ENCODE measurements around the gene SNCG. TPM values are rescaled to one million over a fixed set of nuclear protein-coding genes. Genes with fewer than 3 reads are reported as not detected.

Gene SNCG
- polyA plus RNA-seq, 1 donor from 2014 or later = 6.1 TPM

DNA sequence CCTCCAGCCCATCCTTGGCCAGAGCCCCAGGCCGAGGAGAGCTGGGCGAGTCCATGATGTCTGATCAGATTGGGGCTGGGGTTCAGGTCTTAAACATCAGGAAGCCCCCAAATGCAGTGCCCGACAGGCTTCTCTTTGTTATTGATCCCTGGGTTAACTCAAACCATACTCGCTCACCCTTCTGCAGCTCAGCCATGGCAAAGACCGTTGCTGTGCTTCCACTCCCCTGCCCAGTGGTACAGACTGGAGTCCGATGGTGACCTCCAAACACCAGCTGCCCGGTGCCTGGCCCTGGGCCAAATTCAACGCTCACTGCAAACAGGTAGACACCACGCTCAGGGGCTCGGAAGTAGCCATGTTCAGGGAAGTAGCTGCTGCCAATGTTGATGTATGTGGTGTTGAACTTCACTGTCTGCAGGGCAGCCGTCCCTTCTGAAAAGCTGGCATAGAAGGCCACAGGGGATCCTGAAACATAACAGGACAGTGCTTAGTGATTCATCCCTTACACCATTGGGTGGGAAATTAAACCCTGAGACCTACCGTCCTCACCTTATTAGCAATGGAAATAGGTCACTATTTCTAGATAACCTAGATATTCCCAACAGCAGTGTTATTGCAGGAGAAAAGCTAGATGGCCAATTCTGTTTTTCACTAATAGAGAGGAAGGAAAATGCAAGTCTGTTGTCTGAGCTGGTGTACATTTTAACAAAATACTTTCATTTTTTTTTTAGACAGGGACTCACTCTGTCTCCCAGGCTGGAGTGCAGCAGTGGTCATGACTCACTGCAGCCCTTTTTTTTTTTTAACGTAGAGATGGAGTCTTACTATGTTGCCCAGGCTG lies 21.5 kb upstream of the SNCG start:
- Histone ChIP-seq H2AFZ (ENCODE audit: low read depth, low read length) (no peak overlapping the region), H3K9me3 (ENCODE audit: low read length) (no peaks in the 10 kb centered on the region), H3K36me3 (ENCODE audit: insufficient read depth, low read length) (no peaks in the 10 kb centered on the region), H3K27ac (ENCODE audit: low read length) (no peak overlapping the region), H4K20me1 (ENCODE audit: insufficient read depth) (no peaks in the 10 kb centered on the region), H3F3A (ENCODE audit: insufficient read depth, low read length, poor library complexity, severe bottlenecking) (no peaks in the 10 kb centered on the region), H3K4me2 (ENCODE audit: low read length) (no peak overlapping the region), H3K9ac (ENCODE audit: low read length) (no peak overlapping the region), H3K9me2 (ENCODE audit: insufficient read depth, low read length) (no peaks in the 10 kb centered on the region), H3K79me2 (replicated peaks; ENCODE audit: insufficient read depth, low read length) (no peaks in the 10 kb centered on the region), H3K4me3 (ENCODE audit: low read length) (no peak overlapping the region), H3K27me3 (ENCODE audit: insufficient read depth, low read depth, low read length) (no peaks in the 10 kb centered on the region)
- TF ChIP-seq, protein P1, sequence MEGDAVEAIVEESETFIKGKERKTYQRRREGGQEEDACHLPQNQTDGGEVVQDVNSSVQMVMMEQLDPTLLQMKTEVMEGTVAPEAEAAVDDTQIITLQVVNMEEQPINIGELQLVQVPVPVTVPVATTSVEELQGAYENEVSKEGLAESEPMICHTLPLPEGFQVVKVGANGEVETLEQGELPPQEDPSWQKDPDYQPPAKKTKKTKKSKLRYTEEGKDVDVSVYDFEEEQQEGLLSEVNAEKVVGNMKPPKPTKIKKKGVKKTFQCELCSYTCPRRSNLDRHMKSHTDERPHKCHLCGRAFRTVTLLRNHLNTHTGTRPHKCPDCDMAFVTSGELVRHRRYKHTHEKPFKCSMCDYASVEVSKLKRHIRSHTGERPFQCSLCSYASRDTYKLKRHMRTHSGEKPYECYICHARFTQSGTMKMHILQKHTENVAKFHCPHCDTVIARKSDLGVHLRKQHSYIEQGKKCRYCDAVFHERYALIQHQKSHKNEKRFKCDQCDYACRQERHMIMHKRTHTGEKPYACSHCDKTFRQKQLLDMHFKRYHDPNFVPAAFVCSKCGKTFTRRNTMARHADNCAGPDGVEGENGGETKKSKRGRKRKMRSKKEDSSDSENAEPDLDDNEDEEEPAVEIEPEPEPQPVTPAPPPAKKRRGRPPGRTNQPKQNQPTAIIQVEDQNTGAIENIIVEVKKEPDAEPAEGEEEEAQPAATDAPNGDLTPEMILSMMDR (IDR thresholded peaks at IDR 0.05; ENCODE audit: poor library complexity, severe bottlenecking) = no peak

DNA sequence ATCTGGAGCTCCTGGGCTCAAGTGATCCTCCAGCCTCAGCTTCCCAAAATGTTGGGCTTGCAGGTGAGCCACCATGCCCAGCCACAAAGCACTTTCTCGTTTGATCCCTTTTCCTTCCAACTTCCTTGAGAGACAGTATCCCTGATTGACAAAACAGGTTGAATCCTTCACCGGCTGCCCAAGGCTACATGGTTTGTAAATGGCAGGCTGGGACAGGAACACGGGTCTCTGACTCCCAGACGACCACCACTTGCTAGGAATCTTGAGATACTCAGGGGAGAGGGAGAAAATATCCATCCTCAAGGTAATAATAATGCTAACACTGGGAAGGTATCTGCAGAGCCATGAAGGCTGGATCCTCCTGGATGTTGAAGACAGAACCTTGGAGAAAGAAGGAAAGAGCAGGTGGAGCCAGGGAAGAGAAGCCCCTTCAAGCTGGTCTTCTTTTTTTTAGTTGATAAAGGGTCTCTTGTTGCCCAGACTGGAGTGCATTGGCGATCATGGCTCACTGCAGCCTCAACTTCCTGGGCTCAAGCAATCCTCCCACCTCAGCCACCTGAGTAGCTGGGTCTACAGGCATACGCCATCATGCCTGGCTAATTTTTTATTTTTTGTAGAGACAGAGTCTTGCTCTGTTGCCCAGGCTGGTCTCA lies 20.8 kb upstream of the SNCG start:
- Histone ChIP-seq H3K9me2 (ENCODE audit: insufficient read depth, low read length) (no peaks in the 10 kb centered on the region), H3K79me2 (replicated peaks; ENCODE audit: insufficient read depth, low read length) (no peaks in the 10 kb centered on the region), H4K20me1 (ENCODE audit: insufficient read depth) (no peaks in the 10 kb centered on the region), H3K4me3 (ENCODE audit: low read length) (no peak overlapping the region), H2AFZ (ENCODE audit: low read depth, low read length) (no peak overlapping the region), H3K9me3 (ENCODE audit: low read length) (no peaks in the 10 kb centered on the region), H3K27ac (ENCODE audit: low read length) (no peak overlapping the region), H3K27me3 (ENCODE audit: insufficient read depth, low read depth, low read length) (no peaks in the 10 kb centered on the region), H3K36me3 (ENCODE audit: insufficient read depth, low read length) (no peaks in the 10 kb centered on the region), H3K4me2 (ENCODE audit: low read length) (no peak overlapping the region), H3K9ac (ENCODE audit: low read length) (no peak overlapping the region), H3F3A (ENCODE audit: insufficient read depth, low read length, poor library complexity, severe bottlenecking) (no peaks in the 10 kb centered on the region)
- TF ChIP-seq SMC3 (conservative IDR thresholded peaks at IDR 0.05; ENCODE audit: poor library complexity) (no peak), TAF1 (IDR thresholded peaks at IDR 0.05; ENCODE audit: low read depth) (no peak), EP300 (conservative IDR thresholded peaks at IDR 0.05; ENCODE audit: poor library complexity, severe bottlenecking) (no peak), MXI1 (conservative IDR thresholded peaks at IDR 0.05; ENCODE audit: poor library complexity, severe bottlenecking) (no peak), POLR2AphosphoS5 (IDR thresholded peaks at IDR 0.05) (no peak), EZH2 (IDR thresholded peaks at IDR 0.05; ENCODE audit: borderline replicate concordance, insufficient read depth, low read length, poor library complexity, severe bottlenecking) (no peak), RAD21 (conservative IDR thresholded peaks at IDR 0.05) (no peak)
- TF ChIP-seq, protein P2, sequence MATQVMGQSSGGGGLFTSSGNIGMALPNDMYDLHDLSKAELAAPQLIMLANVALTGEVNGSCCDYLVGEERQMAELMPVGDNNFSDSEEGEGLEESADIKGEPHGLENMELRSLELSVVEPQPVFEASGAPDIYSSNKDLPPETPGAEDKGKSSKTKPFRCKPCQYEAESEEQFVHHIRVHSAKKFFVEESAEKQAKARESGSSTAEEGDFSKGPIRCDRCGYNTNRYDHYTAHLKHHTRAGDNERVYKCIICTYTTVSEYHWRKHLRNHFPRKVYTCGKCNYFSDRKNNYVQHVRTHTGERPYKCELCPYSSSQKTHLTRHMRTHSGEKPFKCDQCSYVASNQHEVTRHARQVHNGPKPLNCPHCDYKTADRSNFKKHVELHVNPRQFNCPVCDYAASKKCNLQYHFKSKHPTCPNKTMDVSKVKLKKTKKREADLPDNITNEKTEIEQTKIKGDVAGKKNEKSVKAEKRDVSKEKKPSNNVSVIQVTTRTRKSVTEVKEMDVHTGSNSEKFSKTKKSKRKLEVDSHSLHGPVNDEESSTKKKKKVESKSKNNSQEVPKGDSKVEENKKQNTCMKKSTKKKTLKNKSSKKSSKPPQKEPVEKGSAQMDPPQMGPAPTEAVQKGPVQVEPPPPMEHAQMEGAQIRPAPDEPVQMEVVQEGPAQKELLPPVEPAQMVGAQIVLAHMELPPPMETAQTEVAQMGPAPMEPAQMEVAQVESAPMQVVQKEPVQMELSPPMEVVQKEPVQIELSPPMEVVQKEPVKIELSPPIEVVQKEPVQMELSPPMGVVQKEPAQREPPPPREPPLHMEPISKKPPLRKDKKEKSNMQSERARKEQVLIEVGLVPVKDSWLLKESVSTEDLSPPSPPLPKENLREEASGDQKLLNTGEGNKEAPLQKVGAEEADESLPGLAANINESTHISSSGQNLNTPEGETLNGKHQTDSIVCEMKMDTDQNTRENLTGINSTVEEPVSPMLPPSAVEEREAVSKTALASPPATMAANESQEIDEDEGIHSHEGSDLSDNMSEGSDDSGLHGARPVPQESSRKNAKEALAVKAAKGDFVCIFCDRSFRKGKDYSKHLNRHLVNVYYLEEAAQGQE (IDR thresholded peaks at IDR 0.05; ENCODE audit: borderline replicate concordance) = no peak
- TF ChIP-seq, protein P1 (IDR thresholded peaks at IDR 0.05; ENCODE audit: poor library complexity, severe bottlenecking) = no peak
